Measurements from ENCODE around the gene MTM1. TPM values are rescaled to one million over a fixed set of nuclear protein-coding genes. Genes with fewer than 3 reads are reported as not detected.

MTM1 gene
- total RNA-seq, 1 donor from 2014 or later = 9.5 TPM

GRCh38 chrX:150573702-150574101, 5.3 kb downstream of the MTM1 start:
- intact Hi-C loops (cut with micrococcal nuclease) = no loop called here
- H3K27ac ChIP-seq (replicated peaks) = no peak overlapping the region
- DNase-seq = no peak
- H3K27me3 ChIP-seq (ENCODE audit: low read depth) = no peaks in the 10 kb centered on the region
- TF ChIP-seq, protein P1, sequence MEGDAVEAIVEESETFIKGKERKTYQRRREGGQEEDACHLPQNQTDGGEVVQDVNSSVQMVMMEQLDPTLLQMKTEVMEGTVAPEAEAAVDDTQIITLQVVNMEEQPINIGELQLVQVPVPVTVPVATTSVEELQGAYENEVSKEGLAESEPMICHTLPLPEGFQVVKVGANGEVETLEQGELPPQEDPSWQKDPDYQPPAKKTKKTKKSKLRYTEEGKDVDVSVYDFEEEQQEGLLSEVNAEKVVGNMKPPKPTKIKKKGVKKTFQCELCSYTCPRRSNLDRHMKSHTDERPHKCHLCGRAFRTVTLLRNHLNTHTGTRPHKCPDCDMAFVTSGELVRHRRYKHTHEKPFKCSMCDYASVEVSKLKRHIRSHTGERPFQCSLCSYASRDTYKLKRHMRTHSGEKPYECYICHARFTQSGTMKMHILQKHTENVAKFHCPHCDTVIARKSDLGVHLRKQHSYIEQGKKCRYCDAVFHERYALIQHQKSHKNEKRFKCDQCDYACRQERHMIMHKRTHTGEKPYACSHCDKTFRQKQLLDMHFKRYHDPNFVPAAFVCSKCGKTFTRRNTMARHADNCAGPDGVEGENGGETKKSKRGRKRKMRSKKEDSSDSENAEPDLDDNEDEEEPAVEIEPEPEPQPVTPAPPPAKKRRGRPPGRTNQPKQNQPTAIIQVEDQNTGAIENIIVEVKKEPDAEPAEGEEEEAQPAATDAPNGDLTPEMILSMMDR (IDR thresholded peaks at IDR 0.05; ENCODE audit: borderline replicate concordance) = no peak
- H3K4me3 ChIP-seq = no peak overlapping the region
- no peaks in the 10 kb centered on the region for H3K36me3 ChIP-seq
- H3K9me3 ChIP-seq (replicated peaks) = peaks cover 7% of the 10 kb centered on the region
- peaks cover 65% of the 10 kb centered on the region for H3K4me1 ChIP-seq

DNA sequence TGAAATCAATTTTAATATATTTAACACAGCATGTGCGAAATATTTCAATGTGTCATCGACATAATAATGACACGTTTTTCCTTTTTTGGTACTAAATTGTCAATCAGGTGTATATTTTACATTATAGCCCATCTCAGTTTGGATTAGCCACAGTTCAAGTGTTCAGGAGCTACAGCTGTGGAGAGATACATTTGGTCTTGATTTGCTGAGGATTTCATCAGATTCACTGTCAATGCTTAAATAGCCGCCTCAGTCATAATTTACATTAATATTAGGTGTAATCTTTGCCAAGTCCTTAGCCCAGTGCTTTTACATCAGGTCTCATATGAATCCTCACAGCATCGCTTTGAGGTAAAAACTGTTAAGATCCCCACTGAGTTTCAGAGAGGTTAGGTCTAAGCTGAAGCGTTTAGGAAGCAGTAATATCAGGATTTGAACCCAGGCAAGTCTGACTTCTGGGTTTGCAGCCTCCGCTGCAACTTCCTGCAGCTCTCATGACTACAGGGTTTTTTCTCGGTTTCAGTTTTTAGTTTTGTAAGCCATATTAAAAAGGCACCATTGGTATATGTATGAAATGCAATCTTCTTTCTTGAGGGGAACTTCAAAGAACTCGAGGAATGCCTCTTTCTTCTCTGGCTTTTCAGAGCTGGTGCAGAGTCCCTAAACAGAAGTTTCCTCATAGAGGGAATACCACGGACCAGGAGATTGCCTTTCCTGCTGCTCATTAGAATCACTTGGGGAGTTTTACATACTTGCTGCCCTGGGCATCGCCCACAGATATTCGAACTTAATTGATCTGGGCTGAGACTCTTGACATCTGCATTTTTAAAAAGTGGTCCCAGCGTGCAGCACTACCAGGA, 6.4 kb downstream of the MTM1 start:
- intact Hi-C loops (cut with micrococcal nuclease) = no loop called here
- no peak overlapping the region for H3K27ac ChIP-seq (replicated peaks)
- H3K4me3 ChIP-seq = no peak overlapping the region
- H3K27me3 ChIP-seq (ENCODE audit: low read depth) = no peaks in the 10 kb centered on the region
- peaks cover 7% of the 10 kb centered on the region for H3K9me3 ChIP-seq (replicated peaks)
- H3K4me1 ChIP-seq = peaks cover 59% of the 10 kb centered on the region
- H3K36me3 ChIP-seq = no peaks in the 10 kb centered on the region
- TF ChIP-seq, protein P1 (IDR thresholded peaks at IDR 0.05; ENCODE audit: borderline replicate concordance) = no peak
- no peak for DNase-seq

GRCh38 chrX:150575419-150575814, 7.0 kb downstream of the MTM1 start:
- Histone ChIP-seq H3K36me3 (no peaks in the 10 kb centered on the region), H3K4me1 (peaks cover 54% of the 10 kb centered on the region), H3K27me3 (ENCODE audit: low read depth) (no peaks in the 10 kb centered on the region), H3K9me3 (replicated peaks) (peaks cover 7% of the 10 kb centered on the region), H3K4me3 (no peak overlapping the region), H3K27ac (replicated peaks) (no peak overlapping the region)
- TF ChIP-seq, protein P1 (IDR thresholded peaks at IDR 0.05; ENCODE audit: borderline replicate concordance) = no peak
- DNase-seq = no peak
- intact Hi-C loops (cut with micrococcal nuclease) = no loop called here

DNA sequence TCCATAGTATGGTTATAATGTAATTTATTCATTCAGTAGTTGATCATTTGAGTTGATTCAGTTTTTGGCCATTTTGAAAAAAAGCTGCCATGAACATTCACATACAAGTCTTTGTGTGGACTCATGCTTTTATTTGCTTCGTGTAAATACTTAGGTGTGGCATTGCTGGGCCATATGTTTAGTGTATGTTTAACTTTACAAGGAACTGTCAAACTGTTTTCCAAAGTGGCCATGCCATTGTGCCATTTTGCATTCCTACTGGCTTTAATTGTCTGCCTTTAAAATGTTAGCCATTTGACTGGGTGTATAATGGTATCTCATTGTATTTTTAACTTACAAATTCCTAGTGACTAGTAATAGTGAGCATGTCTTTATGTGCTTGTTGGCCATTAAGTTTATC, 8.8 kb downstream of the MTM1 start:
- intact Hi-C loops (cut with micrococcal nuclease) = no loop called here
- no peaks in the 10 kb centered on the region for H3K36me3 ChIP-seq
- no peak overlapping the region for H3K27ac ChIP-seq (replicated peaks)
- TF ChIP-seq, protein P1 (IDR thresholded peaks at IDR 0.05; ENCODE audit: borderline replicate concordance) = no peak
- peaks cover 44% of the 10 kb centered on the region for H3K4me1 ChIP-seq
- no peak for DNase-seq
- peaks cover 7% of the 10 kb centered on the region for H3K9me3 ChIP-seq (replicated peaks)
- no peaks in the 10 kb centered on the region for H3K27me3 ChIP-seq (ENCODE audit: low read depth)
- no peak overlapping the region for H3K4me3 ChIP-seq

GRCh38 chrX:150581093-150581775, 12.8 kb downstream of the MTM1 start:
- peaks cover 7% of the 10 kb centered on the region for H3K9me3 ChIP-seq (replicated peaks)
- no peaks in the 10 kb centered on the region for H3K27me3 ChIP-seq (ENCODE audit: low read depth)
- no peak overlapping the region for H3K27ac ChIP-seq (replicated peaks)
- no peak for DNase-seq
- H3K4me3 ChIP-seq = no peak overlapping the region
- no peaks in the 10 kb centered on the region for H3K36me3 ChIP-seq
- intact Hi-C loops (cut with micrococcal nuclease) = no loop called here
- H3K4me1 ChIP-seq = peaks cover 8% of the 10 kb centered on the region
- TF ChIP-seq, protein P1 (IDR thresholded peaks at IDR 0.05; ENCODE audit: borderline replicate concordance) = no peak

Measured in left ventricle myocardium inferior (tissue), 1 donor.